GM19395 (cell line): ENCODE results near the gene MARVELD1.
A peak's percentile ranks its signal among the peaks of the same experiment; 100 is the strongest.
"Not testable (repeated sequence)": the region's sequence is repeated elsewhere in the genome, so short reads cannot be mapped to it uniquely, and the experiment has no call there.

Experiments
- ATAC-seq: cut with Tn5 transposase; IDR thresholded peaks from one replicate; pipeline ENCODE4 v1.9.1; 2021; ENCODE audit warnings: mild to moderate bottlenecking, moderate library complexity; ENCODE audit not compliant: unreplicated experiment

The MARVELD1 gene

GRCh38 chr10:97689559-97690020 lies 23.9 kb upstream of the MARVELD1 start:
- ATAC-seq, result no peak

- ATAC-seq, result no peak
Measured at GRCh38 chr10:97690133-97690532, 23.4 kb upstream of the MARVELD1 start.

DNA sequence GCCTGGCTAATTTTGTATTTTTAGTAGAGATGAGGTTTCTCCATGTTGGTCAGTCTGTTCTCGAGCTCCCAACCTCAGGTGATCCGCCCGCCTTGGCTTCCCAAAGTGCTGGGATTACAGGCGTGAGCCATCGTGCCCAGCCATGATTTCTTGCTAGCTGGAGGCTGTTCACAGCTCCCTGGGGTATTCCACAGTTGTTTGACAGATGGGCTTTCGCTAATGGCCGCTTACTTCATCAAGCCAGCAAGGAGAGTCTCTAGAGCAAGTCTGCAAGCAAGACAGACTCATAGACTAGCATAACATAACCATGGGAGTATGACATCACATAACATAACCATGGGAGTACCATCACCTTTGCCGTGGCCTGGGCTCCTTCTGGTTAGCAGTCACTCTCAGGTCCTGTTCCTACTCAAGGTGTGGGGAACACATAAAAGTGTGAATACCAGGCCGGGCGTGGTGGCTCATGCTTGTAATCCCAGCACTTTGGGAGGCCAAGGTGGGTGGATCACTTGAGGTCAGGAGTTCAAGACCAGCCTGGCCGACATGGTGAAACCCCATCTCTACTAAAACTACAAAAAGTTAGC lies 15.4 kb upstream of the MARVELD1 start:
- not testable (repeated sequence) for ATAC-seq

DNA sequence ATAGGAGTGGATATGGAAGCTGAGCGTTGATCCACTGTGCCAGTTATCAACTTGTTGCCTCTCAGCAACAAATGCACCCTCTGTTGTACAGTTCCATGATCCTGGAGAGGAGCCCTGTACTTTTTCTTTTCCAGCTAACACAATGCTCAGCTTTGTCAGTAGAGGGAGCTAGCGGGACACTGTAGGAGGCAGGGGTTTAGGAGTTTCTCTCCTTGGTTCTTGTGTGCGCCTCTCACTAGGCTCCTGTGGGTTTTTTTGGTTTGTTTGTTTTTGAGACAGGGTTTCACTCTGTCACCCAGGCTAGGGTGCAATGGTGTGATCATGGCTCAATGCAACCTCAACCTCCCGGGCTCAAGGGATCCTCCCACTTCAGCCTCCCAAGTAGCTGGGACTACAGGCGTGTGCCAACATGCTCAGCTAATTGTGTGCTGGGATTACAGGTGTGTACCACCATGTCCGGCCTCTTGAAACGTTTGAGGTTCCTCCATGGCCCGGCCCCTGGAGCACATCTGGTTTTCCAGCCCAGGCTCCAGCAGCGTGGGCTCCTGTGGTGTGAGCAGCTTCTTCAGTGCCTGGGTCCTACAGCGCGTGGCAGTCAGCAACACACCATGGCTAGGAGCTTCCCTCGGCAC lies 12.0 kb upstream of the MARVELD1 start:
- peak; percentile 74 for ATAC-seq

DNA sequence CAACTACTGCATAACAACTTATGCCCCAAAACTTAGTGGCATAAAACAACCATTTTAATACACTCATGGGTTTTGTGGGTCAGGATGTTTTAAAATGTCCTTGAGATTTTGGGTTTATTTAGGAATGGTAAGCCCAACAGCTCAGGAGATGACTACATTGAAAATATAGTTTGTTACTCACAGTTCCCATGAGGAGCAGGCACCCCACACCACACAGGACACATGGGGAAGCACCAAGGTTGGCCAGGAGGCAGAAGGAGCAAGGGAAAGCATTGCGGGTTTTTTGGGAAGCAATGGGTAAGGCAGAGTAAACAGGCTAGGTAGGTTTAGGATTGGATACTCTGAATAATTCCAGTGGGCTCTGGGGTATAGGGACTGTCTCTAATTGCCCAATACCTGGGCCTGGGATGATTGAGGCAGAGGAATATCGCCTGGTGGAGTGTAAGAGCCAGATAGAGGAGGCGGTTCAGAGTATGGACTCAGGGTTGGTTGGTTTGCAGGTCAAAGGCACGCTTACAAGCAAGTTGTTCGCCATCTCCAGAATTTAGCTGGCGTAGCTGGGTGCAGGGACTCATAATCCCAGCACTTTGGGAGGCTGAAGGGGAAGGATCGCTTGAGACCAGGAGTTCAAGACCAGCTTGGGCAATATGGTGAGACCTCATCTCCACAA lies 10.0 kb upstream of the MARVELD1 start:
- ATAC-seq, result no peak

DNA sequence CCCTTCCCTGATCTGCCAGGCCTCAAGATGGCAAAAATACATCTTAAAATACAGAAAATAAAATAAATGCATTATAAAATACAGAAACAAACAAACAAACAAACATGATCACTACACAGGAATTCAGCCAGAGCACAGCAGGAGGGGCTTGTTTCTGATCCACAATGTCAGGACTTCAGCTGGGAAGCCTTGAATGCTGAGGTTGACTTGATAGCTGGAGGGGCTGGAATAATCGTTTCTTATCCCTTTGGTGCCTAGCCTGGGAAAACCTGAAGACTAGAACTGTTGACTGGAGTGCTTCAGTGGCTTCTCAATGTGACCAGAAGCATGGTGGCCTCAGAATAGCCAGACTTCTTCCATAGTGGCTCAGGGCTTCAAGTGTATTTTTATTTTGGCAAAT lies 9.2 kb upstream of the MARVELD1 start:
- no peak for ATAC-seq

GRCh38 chr10:97705006-97705670 lies 8.4 kb upstream of the MARVELD1 start:
- no peak for ATAC-seq

- no peak for ATAC-seq
Measured at GRCh38 chr10:97707134-97707861, 6.2 kb upstream of the MARVELD1 start.

- no peak for ATAC-seq
Measured at GRCh38 chr10:97708167-97708566, 5.4 kb upstream of the MARVELD1 start.

GRCh38 chr10:97708976-97709946 lies 4.3 kb upstream of the MARVELD1 start:
- no peak for ATAC-seq

DNA sequence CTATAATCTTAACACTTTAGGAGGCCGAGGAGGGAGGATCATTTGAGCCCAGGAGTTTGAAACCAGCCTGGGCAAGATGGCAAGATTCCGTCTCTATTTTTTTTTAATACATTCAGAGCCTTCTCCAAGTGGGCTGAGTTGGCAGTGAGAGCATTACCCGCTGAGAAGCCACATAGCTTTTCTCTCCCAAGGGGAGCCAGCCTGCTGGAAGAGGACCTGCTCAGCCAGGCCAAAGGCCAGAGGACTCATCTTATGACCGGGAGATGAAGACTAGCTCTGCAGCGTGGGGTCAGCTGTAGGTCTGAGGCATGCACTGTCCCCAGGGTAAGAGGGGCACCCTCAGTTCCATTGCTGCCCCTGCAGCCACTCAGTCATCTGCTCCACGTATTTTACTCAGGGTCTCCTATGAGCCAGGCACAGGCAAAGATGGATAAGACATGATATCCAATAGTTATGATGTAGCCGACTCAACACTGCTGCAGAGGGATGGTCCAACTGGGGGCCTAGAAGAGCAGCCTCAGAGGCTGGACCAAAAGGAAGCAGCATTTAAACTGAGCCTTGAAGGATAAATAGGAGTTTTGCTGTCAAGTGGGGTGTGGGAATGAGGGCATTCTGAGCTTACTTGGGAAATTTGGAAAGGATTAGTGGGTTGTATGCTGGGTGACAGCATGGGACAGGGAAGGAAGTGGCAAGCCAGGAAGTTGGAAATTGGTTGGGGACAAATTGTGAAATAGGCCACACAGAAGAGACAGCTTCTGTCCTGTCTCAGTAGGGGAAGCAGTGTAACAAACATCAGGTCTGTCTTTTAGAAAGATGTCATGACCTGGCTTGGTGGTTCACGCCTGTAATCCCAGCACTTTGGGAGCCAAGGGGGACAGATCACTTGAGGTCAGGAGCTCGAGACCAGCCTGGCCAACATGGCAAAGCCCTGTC lies 1.6 kb upstream of the MARVELD1 start:
- ATAC-seq, result no peak

DNA sequence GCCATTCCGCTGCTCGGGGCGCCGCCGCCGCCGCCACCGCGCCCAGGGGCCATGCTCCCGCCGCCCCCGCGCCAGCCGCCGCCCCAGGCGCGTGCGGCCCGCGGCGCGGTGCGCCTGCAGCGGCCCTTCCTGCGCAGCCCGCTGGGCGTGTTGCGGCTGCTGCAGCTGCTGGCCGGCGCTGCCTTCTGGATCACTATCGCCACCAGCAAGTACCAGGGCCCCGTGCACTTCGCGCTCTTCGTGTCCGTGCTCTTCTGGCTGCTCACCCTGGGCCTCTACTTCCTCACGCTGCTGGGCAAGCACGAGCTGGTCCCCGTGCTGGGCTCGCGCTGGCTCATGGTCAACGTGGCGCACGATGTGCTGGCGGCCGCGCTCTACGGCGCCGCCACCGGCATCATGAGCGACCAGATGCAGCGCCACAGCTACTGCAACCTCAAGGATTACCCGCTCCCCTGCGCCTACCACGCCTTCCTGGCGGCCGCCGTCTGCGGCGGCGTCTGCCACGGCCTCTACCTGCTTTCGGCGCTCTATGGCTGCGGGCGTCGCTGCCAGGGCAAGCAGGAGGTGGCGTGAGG lies 383 bp downstream of the MARVELD1 start:
- peak; percentile 81 for ATAC-seq

DNA sequence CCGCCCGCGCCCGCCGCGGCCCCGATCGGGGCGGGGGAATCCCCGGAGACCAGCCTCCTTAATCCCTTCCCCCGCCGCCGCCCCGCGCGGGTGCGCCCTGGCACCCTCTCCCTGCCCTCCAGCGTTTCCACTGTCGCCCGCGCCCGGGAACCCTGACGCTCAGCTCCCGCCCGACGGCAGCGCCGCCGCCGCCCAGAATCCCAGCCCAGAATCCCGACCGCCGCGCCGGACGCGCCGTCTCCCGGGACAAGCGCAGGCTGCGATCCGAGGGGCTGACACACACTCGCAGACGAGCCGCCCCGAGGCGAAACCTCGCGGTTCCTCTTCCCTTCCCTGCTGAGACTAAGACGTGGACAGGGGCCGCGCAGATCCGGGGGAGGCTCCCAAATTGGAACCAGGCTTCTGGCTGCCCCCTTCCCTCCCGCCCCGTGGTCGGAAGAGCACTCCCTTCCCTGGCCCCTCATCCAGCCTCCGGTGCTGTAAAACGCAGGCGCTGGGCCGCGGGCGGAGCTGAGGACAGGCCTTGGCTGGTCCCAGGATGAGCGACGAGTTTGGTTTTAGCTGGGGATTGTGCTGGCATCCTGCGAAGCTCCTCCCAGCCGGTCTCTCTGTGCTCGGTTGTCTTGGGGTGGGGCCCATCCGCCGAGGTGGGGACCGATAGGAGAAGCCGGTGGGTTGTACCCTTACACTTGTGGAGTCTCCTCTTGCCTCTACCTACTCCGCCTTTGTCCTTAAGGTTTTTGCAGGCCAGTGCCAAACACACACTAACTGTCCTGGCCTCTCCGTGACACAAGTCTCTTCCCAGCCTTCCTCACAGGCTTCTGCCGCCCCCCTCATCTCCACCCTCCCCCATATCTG lies 1.1 kb downstream of the MARVELD1 start:
- peak; percentile 45 for ATAC-seq

DNA sequence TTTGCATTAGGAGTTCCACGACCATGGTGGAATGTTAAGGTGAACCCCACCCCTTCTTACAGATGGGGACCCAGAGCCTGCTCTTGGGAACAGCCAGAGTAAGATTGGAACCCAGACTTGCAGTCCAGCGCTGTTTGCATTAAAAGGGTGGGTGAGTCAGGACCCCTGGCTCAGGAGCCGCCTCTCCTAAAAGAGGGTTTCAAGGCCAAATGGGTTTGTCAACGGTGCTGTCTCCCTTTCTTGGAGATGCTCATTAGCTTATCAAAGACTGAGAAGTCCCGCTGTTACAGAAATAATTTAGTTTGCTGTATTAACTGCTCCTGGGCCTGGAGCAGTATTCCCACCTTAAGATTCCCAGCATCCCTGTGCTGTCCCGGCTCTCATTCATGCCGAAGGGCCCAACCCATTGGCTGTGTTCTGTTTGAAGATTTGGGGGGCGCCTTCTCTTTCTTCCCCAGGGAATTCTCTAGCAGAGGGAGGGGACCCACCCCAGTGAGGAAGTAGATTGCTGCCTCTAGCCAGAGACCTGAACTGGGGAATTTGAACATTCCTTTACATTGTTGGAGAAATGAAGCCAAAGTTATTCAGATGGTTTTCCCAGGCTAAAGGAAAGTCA lies 1.8 kb downstream of the MARVELD1 start:
- no peak for ATAC-seq

DNA sequence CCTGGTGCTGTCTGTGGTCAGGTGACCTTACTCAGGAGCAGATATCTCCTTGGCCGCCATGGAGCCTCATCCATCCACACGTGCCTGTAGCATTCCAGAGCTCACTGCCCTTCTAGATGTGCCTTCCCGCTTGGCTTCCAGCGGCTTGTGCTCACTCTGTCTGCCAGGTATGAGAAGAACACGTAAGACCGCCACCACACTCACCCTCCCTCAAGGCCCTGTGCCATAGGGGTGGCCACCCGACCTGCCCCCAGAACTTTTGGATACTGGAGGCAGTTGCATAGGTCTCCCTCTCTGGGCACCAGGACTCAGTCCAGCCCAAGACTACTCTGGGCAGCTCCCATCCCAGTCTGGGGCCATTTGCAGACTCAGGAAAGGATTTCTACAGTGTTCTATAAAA lies 4.1 kb downstream of the MARVELD1 start:
- ATAC-seq, result no peak

DNA sequence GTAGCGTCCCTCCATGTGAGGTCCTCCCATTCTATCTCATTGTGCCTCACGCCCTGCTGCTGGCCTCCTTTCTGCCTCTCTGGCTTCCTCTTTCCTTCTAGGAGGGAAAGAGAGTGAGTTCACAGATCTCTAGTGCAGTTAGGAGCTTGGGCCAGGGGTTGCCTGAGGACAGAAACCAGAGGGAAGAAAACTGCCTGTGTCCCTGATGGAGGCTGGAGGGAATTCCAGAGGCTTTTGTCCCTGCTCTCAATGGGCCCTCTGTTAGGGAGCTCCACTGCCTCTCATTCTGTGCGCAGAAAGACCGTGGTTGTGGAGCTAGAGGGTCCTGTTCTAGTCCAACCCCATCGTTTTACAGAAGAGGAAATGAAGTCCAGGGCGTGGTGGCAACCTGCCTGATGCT lies 4.6 kb downstream of the MARVELD1 start:
- no peak for ATAC-seq

DNA sequence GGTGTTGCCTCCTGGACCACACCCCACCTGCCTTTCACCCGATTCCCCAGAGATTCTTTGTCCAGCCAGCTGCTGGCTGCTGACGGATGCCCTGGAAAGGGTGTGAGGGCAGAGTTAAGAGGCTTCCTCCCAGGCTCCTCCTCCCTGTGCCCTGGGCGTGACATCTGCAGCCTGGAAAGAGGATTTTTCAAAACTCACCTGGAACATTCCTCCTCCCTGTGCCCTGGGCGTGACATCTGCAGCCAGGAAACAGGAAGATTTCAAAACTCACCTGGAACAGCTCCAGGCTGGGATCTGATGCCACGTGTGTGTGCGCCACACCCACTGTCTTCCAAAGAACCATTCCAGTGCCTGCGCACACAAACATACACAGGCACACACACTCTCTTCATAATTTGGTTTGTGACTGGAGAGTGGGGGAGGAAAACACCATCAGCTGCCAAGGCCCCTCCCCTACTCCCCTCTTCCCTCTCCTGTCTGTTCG lies 5.2 kb downstream of the MARVELD1 start:
- ATAC-seq, result no peak
